Neural cell (in vitro differentiated cells): ENCODE data around the gene SIK3. TPM values are rescaled to one million over a fixed set of nuclear protein-coding genes. Genes with fewer than 3 reads are reported as not detected.

Source experiments
- H2AFZ ChIP-seq: fragments of 200-600, 300-800 bp; sonication (generic), shearing (Covaris generic); 2 replicates; pipeline ENCODE4 v1.6.0; 2014; ENCODE audit warnings: low read depth, mild to moderate bottlenecking, antibody characterized with exemption, low read length, moderate library complexity
- H3F3A ChIP-seq: fragments of 200-600 bp; shearing (Covaris generic); 2 replicates; pipeline ENCODE4 v1.6.1; 2016; ENCODE audit warnings: mild to moderate bottlenecking, moderate library complexity, mixed read lengths, antibody characterized with exemption, low read length; ENCODE audit not compliant: insufficient read depth, poor library complexity, severe bottlenecking
- H3K27ac ChIP-seq: fragments of 200-600, 300-800 bp; sonication (generic), shearing (Covaris generic); 2 replicates; pipeline ENCODE4 v1.5.1; 2014; ENCODE audit warnings: mild to moderate bottlenecking, low read length, moderate library complexity
- H3K27me3 ChIP-seq: fragments of 300-800, 200-600 bp; sonication (generic), shearing (Covaris generic); 2 replicates; pipeline ENCODE4 v1.6.0; 2014; ENCODE audit warnings: mild to moderate bottlenecking, low read depth, low read length, moderate library complexity; ENCODE audit not compliant: insufficient read depth
- H3K36me3 ChIP-seq: fragments of 300-800, 200-600 bp; sonication (generic), shearing (Covaris generic); 2 replicates; pipeline ENCODE4 v1.5.1; 2014; ENCODE audit warnings: mild to moderate bottlenecking, antibody characterized with exemption, low read length, moderate library complexity; ENCODE audit not compliant: insufficient read depth
- H3K4me2 ChIP-seq: fragments of 300-800, 200-600 bp; sonication (generic), shearing (Covaris generic); 2 replicates; pipeline ENCODE4 v1.6.0; 2014; ENCODE audit warnings: mild to moderate bottlenecking, low read length
- H3K4me3 ChIP-seq: fragments of 300-800, 200-600 bp; sonication (generic), shearing (Covaris generic); 2 replicates; pipeline ENCODE4 v1.5.1; 2014; ENCODE audit warnings: mild to moderate bottlenecking, low read length, moderate library complexity
- H3K79me2 ChIP-seq: fragments of 200-600 bp; shearing (Covaris generic); replicated peaks from 2 replicates; pipeline ENCODE4 v1.6.0; 2014; ENCODE audit warnings: mild to moderate bottlenecking, low read length, moderate library complexity; ENCODE audit not compliant: insufficient read depth
- H3K9ac ChIP-seq: fragments of 300-800, 200-600 bp; sonication (generic), shearing (Covaris generic); 2 replicates; pipeline ENCODE4 v1.6.1; 2016; ENCODE audit warnings: mild to moderate bottlenecking, low read length, mixed read lengths
- H3K9me2 ChIP-seq: fragments of 200-600 bp; shearing (Covaris generic); 2 replicates; pipeline ENCODE4 v1.6.1; 2016; ENCODE audit warnings: mild to moderate bottlenecking, low read length, mixed read lengths; ENCODE audit not compliant: insufficient read depth
- H3K9me3 ChIP-seq: fragments of 200-600, 300-800 bp; sonication (generic), shearing (Covaris generic); 2 replicates; pipeline ENCODE4 v1.6.1; 2016; ENCODE audit warnings: mild to moderate bottlenecking, mixed run types, low read length, moderate library complexity, mixed read lengths
- H4K20me1 ChIP-seq: fragments of 200-600 bp; shearing (Covaris generic); 2 replicates; pipeline ENCODE4 v1.6.1; 2016; ENCODE audit warnings: mild to moderate bottlenecking, mixed run types; ENCODE audit not compliant: insufficient read depth
- EP300 ChIP-seq: fragments of 450-650 bp; conservative IDR thresholded peaks from 2 replicates; pipeline ENCODE4 v1.6.1; 2014; ENCODE audit warnings: antibody characterized with exemption, mild to moderate bottlenecking, moderate library complexity; ENCODE audit not compliant: poor library complexity, severe bottlenecking
- EZH2 ChIP-seq: fragments of 200-600, 300-800 bp; shearing (Covaris generic), sonication (generic); IDR thresholded peaks from 2 replicates; pipeline ENCODE4 v1.6.1; 2014; ENCODE audit warnings: antibody characterized with exemption, low read length, borderline replicate concordance, mild to moderate bottlenecking; ENCODE audit not compliant: insufficient read depth, poor library complexity, severe bottlenecking
- MXI1 ChIP-seq: fragments of 450-650 bp; conservative IDR thresholded peaks from 2 replicates; pipeline ENCODE4 v1.6.1; 2014; ENCODE audit warnings: antibody characterized with exemption, mild to moderate bottlenecking; ENCODE audit not compliant: poor library complexity, severe bottlenecking
- POLR2AphosphoS5 ChIP-seq: IDR thresholded peaks from 2 replicates; pipeline ENCODE4 v1.6.1; 2012
- RAD21 ChIP-seq: fragments of 450-650 bp; conservative IDR thresholded peaks from 2 replicates; pipeline ENCODE4 v1.6.1; 2014; ENCODE audit warnings: antibody characterized with exemption, mild to moderate bottlenecking, moderate library complexity
- SMC3 ChIP-seq: fragments of 450-650 bp; conservative IDR thresholded peaks from 2 replicates; pipeline ENCODE4 v1.6.1; 2014; ENCODE audit warnings: antibody characterized with exemption, mild to moderate bottlenecking, moderate library complexity; ENCODE audit not compliant: poor library complexity
- TAF1 ChIP-seq: IDR thresholded peaks from 2 replicates; pipeline ENCODE4 v1.6.1; 2012; ENCODE audit warnings: low read depth
- polyA plus RNA-seq: library from polyadenylated mRNA; depleted of rRNA; stranded (reverse); fragments of >200 nt; gene quantifications from 2 replicates; pipeline ENCODE4 v1.2.3, GENCODE V29; 2014
- TF ChIP-seq, protein P1 (sequence below): fragments of 450-650 bp; IDR thresholded peaks from 2 replicates; pipeline ENCODE4 v1.5.1; 2014; ENCODE audit warnings: antibody characterized with exemption, mild to moderate bottlenecking, moderate library complexity; ENCODE audit not compliant: poor library complexity, severe bottlenecking
- TF ChIP-seq, protein P2 (sequence below): IDR thresholded peaks from 2 replicates; pipeline ENCODE4 v1.6.1; 2012; ENCODE audit warnings: borderline replicate concordance

Gene SIK3
- polyA plus RNA-seq, 1 donor from 2014 or later: 11.2 TPM

DNA sequence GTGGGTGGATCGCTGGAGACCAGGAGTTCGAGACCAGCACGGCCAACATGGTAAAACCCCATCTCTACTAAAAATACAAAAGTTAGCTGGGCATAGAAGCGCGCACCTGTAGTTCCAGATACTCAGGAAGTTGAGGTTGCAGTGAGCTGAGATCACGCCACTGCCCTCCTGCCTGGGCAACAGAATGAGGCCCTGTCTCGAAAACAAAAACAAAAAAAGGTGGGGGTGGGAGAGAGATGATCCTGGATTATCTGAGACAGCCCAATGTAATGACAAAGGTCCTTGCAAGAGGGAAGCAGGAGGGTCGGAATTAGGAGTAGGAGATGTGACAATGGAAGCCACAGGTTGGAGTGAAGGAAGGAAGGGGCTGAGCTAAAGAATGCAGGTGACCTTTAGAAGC lies 173.2 kb downstream of the SIK3 start:
- no peak for TF ChIP-seq RAD21
- TF ChIP-seq POLR2AphosphoS5: no peak
- TF ChIP-seq SMC3: no peak
- TF ChIP-seq MXI1: no peak
- no peak for TF ChIP-seq TAF1
- TF ChIP-seq EZH2: no peak
- TF ChIP-seq, protein P1, sequence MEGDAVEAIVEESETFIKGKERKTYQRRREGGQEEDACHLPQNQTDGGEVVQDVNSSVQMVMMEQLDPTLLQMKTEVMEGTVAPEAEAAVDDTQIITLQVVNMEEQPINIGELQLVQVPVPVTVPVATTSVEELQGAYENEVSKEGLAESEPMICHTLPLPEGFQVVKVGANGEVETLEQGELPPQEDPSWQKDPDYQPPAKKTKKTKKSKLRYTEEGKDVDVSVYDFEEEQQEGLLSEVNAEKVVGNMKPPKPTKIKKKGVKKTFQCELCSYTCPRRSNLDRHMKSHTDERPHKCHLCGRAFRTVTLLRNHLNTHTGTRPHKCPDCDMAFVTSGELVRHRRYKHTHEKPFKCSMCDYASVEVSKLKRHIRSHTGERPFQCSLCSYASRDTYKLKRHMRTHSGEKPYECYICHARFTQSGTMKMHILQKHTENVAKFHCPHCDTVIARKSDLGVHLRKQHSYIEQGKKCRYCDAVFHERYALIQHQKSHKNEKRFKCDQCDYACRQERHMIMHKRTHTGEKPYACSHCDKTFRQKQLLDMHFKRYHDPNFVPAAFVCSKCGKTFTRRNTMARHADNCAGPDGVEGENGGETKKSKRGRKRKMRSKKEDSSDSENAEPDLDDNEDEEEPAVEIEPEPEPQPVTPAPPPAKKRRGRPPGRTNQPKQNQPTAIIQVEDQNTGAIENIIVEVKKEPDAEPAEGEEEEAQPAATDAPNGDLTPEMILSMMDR: no peak
- TF ChIP-seq, protein P2, sequence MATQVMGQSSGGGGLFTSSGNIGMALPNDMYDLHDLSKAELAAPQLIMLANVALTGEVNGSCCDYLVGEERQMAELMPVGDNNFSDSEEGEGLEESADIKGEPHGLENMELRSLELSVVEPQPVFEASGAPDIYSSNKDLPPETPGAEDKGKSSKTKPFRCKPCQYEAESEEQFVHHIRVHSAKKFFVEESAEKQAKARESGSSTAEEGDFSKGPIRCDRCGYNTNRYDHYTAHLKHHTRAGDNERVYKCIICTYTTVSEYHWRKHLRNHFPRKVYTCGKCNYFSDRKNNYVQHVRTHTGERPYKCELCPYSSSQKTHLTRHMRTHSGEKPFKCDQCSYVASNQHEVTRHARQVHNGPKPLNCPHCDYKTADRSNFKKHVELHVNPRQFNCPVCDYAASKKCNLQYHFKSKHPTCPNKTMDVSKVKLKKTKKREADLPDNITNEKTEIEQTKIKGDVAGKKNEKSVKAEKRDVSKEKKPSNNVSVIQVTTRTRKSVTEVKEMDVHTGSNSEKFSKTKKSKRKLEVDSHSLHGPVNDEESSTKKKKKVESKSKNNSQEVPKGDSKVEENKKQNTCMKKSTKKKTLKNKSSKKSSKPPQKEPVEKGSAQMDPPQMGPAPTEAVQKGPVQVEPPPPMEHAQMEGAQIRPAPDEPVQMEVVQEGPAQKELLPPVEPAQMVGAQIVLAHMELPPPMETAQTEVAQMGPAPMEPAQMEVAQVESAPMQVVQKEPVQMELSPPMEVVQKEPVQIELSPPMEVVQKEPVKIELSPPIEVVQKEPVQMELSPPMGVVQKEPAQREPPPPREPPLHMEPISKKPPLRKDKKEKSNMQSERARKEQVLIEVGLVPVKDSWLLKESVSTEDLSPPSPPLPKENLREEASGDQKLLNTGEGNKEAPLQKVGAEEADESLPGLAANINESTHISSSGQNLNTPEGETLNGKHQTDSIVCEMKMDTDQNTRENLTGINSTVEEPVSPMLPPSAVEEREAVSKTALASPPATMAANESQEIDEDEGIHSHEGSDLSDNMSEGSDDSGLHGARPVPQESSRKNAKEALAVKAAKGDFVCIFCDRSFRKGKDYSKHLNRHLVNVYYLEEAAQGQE: no peak
- TF ChIP-seq EP300: no peak

DNA sequence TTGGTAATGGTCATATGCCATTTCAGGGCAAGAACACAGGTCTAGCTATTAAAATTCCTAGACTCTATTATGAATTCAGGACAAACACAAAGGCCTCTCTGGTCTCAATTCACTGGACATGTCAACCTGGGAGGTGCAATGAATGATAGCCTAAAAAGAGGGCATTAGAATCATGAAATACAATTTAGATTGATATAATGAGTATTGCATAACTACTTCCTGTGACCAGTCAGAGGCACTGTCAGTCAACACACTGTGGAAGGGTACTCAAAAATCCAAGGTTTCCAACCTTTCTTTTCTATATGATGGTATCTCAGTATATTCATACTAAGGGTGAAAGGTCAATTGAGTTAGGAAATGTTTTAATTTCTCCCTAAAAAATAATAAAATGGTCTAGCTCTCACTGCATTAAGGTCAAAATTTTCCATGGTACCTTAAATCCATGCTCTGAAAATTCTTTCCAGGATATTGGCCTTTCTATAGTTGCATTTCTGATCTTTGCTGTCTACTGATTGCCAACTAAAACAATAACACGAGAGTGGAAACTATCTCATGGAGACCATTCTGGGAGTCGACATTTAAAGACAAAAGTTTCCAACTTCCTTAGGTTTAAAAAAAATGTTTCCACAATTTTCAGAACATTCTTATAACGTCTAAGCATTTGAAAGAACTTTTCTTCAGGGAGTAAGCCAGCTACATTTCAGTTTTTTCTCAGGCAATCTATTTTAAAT lies 179.1 kb downstream of the SIK3 start:
- Histone ChIP-seq H3K36me3 (no peaks in the 10 kb centered on the region), H3K4me2 (no peak overlapping the region), H3F3A (no peaks in the 10 kb centered on the region), H3K9me2 (no peaks in the 10 kb centered on the region), H3K9me3 (no peaks in the 10 kb centered on the region), H3K4me3 (no peak overlapping the region), H3K27me3 (no peaks in the 10 kb centered on the region), H3K27ac (no peak overlapping the region), H3K9ac (no peak overlapping the region), H2AFZ (no peak overlapping the region), H4K20me1 (no peaks in the 10 kb centered on the region), H3K79me2 (no peaks in the 10 kb centered on the region)
- TF ChIP-seq POLR2AphosphoS5 (no peak), MXI1 (no peak), SMC3 (no peak), TAF1 (no peak), EZH2 (no peak), EP300 (no peak), RAD21 (no peak)
- TF ChIP-seq, protein P2: no peak
- TF ChIP-seq, protein P1: no peak

More for the DNA sequence above, 173.2 kb downstream of the SIK3 start:
- no peak overlapping the region for H3K27ac ChIP-seq
- H4K20me1 ChIP-seq: no peaks in the 10 kb centered on the region
- H3K36me3 ChIP-seq: peaks cover 4% of the 10 kb centered on the region
- H3F3A ChIP-seq: no peaks in the 10 kb centered on the region
- H3K9me2 ChIP-seq: no peaks in the 10 kb centered on the region
- no peaks in the 10 kb centered on the region for H3K79me2 ChIP-seq
- no peak overlapping the region for H3K9ac ChIP-seq
- no peaks in the 10 kb centered on the region for H3K27me3 ChIP-seq
- no peak overlapping the region for H2AFZ ChIP-seq
- H3K9me3 ChIP-seq: no peaks in the 10 kb centered on the region
- H3K4me2 ChIP-seq: no peak overlapping the region
- H3K4me3 ChIP-seq: no peak overlapping the region
